Right lung (tissue), 5 donors: ENCODE results near the gene TMEM19. TPM values are rescaled to one million over a fixed set of nuclear protein-coding genes. Genes with fewer than 3 reads are reported as not detected.

Experiments
- DNase-seq, 2 donors: peaks; one replicate each; pipeline ENCODE4 v3.0.0-alpha.2; 2013
- polyA plus RNA-seq, 5 donors: library from polyadenylated mRNA; unstranded; fragments of 120-200 nt; gene quantifications; one replicate each; pipeline versions ENCODE4 v1.2.1 to v1.2.3, GENCODE V29; 2013; ENCODE audit warnings: inconsistent platforms in 1 of 5, low replicate concordance in 1 of 5; ENCODE audit not compliant: insufficient read length in 5 of 5, insufficient read depth in 1 of 5

TMEM19 gene
- polyA plus RNA-seq, 5 donors = 23.0 to 36.0 (median 23.8) TPM

DNA sequence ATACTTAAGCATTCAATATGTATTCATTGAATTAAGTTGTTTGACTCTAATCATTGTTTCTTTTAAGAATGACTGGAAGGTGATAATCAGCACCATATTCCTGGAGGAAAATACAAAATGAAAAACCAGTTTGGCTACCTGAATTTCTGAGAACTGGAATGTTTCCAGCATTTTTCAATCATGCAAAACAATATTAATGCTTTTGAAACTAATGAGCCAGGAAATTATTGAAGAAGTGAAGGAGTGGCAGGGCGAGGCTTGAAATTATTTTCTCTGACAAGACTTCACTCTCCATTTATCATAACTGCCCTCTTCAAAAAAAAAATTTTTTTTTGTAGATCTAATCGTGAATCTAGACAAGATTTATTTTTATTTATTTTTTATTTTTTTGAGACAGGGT is 19.0 kb downstream of the TMEM19 start:
- DNase-seq = no peak

DNA sequence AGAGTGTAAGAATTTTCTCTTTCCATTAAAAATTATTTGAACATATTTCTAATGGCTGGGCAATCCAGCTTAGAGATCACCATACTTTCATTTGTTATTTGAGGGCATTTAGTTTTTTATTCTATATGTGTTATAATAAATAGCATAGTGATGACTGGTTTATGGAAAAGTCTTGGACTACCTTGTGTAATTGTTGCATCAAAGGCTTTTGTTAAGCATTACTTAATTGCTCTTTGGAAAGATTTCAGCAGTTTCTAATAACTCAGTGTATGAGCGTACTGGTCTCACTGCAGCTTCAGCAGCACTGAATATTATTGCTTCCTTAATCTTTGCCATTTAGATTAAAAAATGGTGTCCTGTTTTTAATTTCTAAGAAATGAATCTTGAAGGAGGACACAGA is 22.8 kb downstream of the TMEM19 start:
- DNase-seq = no peak

DNA sequence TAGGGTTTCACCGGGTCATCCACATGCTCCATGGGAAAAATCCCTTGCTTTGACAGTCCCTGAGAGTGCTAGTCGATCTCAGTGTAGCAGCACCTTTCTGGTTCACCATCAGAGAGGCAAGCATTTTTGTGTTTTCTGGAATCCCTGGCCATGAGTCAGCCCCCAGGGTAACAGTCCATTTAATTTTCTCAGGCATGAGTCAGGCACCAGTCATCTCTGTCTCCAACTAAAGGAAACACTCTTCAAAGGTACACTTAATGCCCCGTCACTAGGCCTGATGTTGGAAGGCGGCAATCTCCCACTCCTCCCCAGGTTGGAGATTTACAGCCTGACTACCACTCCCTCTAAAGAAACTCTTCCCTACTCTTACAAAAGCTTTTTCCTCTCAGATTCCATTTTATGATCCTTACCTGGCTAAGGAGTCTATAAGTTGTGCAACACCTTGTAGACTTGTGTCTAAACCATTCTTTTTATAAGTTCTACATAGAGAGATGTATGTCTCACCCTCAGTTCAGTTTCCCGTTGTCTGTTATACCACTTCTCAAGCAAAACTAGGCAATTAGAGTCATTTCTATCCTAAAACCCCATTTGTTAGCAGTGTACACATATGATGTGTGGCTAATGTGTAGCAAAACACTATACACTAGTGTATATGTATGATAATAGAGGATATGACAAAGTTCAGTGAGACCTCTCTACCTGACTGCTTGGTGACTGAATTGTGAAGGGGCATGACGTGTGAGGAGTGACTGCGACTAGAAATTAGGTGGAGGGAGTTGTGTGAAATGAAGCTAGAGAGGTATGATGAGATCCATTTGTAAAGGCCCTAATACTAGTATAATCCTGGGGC is 24.6 kb downstream of the TMEM19 start:
- DNase-seq = no peak

DNA sequence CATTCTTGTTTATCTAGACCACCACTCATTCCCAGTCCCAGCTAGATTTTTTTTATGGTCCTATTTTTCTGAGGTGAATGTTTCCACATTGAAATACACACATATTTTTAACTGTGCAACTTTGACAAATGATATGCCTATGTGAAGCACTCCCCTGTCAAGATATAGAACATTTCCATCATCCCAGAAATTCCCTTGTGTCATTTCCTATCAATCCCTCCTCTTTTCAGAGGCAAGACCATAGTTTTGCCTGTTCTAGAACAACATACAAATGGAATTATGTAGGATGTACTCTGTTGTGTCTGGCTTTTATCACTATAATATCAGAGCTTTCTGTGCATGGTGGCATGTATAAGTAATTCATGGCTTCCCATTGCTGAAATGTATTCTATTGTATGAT is 32.7 kb downstream of the TMEM19 start:
- DNase-seq = no peak

DNA sequence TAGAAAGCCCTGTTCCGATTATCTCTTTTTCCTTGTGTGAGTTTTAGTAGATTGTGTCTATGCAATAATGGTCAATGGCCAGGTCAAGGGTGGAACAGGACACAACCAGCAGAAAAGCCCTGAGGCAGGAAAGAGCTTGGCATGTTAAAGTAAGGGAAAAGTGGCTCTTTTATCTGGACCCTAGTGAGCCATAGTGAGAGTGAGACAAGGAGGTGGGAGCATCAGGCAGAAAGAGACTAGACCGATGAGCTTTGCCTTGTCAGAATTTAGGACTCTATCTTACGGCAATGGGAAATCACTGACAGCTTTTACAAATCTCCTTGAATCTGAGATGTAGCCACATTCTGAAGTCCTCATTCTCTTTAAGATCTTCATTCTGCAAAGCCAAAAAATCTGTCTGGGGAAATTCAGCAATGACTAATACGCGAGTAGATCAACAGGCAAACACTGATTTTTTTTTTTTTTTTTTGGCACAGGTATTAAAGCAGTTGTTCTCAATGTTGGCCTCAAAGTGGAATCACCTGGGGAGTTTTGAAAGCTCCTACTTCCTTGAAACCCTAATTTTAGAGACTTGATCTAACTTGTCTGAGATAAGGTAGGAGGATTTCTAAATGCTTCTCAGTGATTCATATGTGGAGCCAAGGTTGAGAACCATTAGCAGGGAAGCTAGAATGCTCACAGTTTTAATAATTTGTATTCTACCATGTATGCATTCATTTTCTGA is 33.9 kb downstream of the TMEM19 start:
- no peak for DNase-seq

DNA sequence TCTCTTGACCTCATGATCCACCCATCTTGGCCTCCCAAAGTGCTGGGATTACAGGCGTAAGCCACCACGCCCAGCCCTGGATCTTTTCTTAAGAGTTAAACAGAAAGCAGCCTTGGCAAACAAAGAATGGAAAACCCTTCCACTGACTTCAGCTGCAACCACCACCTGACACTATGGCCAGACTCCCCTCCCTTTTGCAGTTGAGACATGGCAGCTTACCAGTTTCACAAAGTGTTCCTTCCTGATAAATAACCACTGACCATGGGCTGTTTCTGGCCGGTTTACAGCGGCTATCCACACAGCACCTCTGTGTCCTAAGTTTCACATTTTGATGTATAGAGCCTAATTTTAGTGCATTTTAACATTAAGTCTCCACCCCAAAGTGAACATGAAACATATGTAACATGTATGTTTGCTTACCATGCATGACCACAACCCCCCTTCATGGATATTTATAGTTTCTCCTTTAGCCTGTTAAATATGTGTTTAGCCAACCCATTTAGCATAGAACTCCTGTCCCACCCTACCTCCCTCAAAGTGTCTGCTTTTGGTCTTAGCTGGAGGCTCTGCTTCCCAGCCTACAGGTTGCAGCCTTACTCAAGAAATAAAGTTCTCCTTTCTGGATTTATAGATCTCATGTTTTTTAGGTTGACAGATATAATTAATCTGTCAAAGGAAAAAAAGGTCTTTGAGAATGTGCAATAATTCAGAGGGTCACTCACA is 36.1 kb downstream of the TMEM19 start:
- DNase-seq = no peak

DNA sequence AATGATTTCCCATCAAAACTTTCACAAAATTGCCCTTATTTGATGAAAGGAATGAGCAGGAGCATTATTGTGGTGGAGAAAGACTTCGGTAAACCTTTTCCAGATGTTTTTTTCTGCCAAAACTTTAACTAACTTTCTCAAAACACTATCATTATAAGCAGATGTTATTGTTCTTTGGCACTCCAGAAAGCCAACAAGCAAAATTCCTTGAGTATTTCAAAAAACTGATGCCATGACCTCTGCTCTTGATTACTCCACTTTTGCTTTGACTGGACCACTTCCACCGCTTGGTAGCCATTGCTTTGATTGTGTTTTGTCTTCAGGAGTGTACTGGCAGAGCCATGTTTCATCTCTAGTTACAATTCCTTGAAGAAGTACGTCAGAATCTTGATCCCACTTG is 39.1 kb downstream of the TMEM19 start:
- no peak for DNase-seq

DNA sequence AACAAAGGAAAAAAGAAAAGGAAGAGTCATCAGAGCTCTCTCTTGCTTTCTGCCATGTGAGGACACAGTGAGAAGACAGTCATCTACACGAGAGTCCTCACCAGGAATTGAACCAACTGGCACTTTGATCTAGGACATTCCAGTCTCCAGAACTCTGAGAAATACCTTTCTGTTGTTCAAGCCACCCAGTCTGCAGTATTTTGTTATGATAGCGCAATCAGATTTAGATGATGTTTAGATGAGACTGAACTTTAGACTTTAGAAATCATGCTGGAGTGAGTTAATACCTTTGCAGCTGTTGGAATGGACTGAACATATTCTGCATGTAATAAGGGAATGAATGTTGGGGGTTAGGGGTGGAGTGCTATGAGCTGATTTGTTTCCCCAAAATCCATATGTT is 40.7 kb downstream of the TMEM19 start:
- no peak for DNase-seq

DNA sequence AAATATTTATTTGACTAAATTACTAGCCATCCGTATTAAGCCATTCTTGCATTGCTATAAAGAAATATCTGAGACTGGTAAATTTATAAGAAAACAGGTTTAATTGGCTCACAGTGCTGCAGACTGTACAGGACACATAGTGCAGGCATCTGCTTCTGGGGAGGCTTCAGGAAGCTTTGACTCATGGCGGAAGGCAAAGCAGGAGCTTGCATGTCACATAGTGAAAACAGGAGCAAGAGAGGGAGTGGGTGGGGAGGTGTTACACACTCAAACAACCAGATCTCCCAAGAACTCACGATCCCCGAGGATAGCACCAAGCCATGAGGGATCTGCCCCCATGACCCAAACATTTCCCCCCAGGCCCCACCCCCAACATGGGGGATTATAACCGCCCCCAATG is 42.1 kb downstream of the TMEM19 start:
- DNase-seq = no peak

DNA sequence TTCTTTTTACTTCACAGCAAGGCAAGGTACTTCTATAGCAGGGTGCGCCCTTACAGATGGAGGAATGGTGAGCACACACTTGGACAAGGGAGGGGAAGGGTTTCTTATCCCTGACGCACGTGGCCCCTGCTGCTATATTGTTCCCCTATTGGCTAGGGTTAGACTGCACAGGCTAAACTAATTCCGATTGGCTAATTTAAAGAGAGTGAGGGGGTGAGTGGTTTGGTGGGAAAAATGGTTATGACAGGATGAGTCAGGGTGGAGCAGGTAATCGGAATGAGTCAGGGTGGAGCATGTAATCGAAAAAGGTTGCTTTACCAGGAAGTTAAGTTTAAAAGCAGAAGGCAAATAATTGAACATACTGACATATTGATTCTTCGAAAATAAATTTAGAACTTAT is 45.1 kb downstream of the TMEM19 start:
- DNase-seq = no peak

DNA sequence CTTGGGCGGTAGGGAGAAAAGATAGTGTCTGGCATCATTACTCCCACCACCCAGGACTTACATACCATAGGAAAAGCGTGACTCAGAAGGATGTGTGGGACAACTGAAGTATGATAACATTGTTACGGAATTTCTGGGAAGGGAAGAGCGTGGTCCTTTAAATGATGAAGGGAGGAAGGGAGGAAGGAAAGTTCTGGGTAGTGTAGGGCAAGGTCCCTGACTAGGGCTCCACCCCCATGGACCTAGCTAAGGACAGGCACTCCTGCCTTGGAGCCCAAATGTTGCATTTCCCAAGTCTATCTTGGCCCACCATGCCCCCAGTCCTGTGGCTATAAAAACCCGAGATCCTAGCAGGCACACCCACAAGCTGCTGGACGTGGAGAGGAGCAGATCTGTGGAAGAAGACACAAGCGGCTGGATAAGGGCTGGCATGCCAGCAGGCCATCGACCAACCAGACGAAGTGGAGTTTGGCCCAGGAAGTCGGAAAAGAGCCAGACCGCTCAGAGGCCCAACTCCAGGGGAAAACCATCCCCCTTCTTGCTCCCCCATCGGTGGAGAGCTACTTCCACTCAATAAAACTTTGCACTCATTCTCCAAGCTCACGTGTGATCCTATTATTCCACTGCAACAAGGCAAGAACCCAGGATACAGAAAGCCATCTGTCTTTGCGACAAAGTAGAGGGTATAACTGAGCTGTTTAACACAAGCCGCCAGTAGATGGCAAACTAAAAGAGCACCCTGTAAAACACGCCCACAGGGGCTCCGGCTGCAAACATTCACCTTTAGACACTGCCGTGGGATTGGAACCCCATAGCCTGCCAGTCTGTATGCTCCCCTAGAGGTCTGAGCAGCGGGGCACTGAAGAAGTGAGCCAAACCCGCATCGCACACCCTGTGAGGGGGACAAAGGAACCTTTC is 45.8 kb downstream of the TMEM19 start:
- DNase-seq = no peak

DNA sequence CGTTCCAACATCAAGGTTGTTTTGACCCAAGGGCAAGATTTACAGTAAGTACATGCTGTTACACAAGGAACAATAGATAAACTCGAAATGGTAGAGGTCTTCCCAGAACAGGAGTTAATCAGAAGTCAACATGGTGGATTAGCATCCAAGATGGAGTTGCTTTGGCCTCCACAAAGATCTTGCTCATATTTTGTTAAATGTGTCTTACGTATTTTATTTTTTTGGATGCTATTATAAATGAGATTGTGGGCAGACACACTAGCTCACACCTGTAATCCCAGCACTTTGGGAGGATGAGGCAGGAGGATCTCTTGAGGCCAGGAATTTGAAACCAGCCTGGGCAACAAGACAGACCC is 46.5 kb downstream of the TMEM19 start:
- DNase-seq = no peak

DNA sequence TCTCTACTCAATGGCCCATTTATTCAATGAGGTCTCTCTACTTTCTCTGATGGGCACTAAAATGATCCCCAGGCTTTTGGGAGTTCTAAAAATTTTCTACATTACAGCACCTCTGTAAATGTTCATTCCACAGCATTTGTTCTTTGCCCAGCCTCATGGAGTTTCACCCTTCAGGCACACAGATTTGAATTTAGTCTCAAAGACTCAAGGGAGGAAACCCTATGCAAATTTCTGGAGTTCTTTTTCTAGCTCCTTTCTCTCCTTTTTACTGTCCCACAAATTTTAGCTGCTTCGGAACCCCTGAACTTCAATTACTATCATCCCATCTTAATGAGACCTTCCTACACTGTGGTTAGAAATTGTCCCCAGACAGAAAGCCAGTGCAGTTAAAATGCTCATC is 51.3 kb downstream of the TMEM19 start:
- no peak for DNase-seq

DNA sequence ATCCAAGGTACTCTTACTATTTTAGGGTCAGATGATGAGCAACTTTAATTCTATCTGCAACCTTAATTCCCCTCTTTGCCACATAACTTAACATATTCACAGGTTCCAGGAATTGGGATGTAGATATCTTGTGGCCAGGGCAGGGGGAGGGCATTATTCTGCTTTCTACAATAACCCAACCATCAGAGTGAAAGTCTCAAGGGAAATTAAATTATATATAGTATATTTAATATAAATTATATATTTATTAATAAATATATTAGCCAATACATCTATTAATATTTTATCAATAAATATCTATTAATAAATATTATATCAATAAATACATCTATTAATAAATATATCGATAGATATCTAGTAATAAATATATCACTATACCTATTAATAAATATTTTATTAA is 57.1 kb downstream of the TMEM19 start:
- DNase-seq = no peak

DNA sequence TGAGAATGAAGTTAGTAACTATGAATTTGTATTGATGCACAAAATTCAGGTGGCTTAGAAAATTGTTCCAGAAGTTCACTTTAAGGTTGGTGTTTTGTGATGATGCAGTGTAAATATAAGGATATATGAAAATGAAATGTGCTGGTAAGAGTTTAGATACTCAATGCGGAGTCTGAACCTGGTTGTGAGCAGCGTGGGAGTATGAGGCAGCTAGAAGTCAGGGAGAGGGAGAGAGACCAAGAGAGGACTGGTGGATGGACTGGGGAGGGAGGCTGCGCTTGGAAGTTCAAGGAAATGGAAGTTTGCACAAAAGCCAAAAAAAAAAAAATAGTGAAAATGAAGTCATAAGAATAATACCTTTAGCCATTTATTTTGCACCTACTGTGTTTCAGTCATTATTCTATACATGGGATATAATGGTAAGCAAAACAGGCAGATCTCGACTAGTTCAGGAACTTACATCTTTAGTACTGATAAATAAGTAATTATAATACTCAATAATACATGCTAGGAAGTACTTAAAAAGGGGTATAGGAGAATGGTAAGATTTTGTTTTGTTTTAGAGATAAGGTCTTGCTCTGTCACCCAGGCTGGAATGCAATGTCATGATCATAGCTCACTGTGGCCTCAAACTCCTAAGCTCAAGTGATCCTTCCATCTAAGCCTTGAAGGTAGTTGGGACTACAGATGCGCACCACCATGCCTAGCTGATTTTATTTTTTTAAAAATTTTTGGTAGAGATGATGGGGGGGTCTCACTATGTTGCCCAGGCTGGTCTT is 58.8 kb downstream of the TMEM19 start:
- no peak for DNase-seq

DNA sequence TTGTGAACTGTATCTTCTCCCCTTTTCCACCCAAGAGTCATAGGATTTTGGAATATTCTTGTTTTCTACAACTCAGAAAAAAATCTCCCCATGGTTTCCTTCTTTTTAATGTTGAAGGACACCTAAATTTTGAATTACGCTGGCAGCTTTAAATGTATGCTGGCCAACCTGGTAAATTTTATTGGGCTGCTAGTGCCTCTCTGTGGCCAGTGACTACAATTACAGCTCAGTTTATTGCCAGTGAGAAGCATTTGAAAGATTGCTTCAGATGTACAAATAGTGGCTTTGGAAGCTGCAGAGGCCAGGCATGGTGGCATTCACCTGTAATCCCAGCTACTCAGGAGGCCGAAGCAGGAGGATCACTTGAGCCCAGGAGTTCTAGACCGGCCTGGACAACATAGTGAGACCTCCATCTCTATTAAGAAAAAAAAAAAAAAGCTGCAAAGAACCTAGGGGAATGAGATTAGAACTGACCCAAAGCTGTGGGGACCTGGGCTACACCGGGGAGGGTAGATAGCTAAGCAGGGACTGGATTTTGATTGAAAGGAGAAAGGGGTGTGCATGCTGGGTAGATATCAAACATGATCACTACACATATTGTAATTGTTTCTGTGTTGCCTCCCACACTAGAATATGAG is 61.2 kb downstream of the TMEM19 start:
- DNase-seq = peak; percentile 29 to 45

DNA sequence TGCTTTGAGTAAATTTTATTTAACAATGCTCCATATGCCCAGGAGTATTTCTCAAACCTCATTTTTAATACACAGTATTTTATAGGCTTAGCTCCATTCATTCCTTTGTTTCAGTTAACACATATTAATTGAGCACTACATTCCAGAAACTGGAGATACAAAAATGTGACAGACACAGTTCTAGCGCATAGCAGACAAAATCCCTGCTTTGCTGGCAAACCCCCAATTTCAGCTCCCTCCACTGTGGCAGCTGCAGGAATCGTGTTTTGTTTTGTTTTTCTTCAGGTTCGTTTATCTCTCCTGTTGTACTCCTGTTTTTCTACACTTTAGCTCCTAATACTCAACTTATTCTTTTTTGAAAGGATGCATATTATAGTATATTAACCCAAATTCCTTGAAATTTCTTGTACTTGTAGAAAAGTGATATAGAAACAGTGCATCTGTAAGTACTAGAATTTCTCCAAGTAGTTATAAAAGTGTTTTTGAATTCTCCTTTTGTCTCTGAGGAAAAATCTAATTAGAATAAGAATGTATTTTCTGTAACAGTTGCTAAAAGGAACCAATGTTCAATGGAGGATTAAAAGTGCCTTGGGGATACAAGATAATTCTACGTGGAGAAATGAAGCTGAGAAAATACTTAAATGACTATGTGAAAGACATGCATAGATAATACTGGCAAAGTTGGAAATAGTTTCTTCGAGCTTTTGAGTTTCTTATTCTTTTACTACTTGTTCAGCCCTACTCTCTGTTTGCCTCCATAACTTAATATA is 62.4 kb downstream of the TMEM19 start:
- DNase-seq = no peak

DNA sequence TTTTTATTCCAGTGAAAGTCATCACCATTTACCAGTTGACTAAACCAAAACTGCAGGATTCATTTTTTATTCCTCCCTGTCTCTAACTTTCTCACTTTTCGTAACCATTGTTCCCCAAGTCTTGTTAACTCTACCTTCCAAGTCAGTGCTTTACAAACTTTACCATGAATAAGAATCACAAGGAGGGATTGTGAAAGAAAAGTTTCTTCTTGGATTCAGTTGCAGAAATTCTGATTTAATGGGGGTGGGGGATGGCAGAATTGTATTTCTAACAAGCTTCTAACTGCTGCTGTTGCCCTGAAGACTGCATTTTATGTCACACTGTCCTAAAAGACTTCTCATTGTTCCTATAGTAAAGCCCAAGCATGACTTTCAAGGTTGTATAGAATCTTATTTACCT is 63.8 kb downstream of the TMEM19 start:
- DNase-seq = no peak

DNA sequence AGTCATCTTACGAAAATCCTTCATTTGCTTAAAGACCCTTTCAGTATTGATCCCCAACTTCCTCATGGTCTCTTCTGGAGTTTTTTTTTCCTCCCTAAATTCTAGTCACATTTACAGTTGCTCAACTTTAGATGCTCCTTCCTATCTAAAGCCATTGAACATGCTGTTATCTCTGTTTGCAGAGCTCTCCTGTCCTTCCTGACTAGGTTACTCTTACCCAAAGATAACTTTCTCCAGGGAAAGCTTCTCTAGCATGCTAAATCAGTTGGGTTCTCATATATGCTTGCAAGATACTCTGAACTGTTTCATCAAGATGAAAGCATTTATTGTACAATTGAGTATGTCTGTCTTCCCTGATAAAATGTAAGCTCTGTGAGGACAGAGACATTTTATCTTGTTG is 67.0 kb downstream of the TMEM19 start:
- no peak for DNase-seq
